Measurements from ENCODE around the gene MTFMT.
A peak's percentile ranks its signal among the peaks of the same experiment; 100 is the strongest.
"Not testable (repeated sequence)": the region's sequence is repeated elsewhere in the genome, so short reads cannot be mapped to it uniquely, and the experiment has no call there.

MTFMT gene

DNA sequence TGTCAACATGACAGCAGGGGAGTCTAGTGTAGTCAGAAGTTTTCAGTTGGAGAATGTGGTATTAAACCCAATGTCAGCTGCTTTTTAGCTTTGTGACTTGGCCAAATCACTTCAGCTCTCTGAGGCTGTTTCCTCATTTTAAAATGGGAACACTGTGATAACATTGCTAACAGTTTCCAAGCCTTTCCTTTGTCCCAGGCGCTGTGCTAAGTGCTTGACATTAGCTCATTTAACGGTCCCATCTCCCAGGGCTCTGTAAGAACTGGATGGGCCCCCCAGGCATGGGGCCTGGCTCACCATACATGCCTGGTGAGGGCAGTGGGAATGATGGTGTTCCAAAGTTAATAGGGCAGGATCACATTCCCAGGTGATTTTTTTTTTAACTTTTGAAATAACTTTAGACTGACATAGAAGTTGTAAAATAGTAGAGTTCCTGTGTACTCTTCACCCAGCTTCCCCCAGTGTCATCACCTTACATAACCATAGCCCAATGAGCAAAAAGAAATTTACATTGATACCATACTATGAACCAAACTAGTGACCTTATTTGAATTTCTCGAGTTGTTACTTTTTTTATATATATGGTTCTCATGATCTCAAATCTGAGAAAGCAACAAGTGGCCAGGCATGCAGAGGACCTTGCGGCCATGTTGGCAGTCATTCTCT lies 30.6 kb upstream of the MTFMT start:
- no peak for DNase-seq

DNA sequence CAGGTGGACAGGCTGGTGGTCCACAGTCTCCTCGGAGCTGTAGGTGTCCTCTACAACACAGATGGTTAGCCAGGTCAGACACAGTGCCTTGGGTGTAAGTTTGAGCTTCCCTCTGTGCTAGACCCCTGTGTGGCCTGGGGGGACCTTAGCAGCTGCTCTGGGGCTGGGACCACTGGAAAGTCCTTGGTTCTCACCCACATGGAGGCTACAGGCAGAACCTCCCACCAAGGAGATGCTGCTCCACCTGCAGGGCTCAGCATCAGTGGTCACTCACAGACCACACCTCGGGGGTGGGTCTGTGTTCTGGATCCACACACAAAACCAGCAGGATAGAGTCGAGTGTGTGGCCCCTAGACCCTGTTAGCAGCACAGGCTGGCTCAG lies 29.9 kb upstream of the MTFMT start:
- DNase-seq = no peak

DNA sequence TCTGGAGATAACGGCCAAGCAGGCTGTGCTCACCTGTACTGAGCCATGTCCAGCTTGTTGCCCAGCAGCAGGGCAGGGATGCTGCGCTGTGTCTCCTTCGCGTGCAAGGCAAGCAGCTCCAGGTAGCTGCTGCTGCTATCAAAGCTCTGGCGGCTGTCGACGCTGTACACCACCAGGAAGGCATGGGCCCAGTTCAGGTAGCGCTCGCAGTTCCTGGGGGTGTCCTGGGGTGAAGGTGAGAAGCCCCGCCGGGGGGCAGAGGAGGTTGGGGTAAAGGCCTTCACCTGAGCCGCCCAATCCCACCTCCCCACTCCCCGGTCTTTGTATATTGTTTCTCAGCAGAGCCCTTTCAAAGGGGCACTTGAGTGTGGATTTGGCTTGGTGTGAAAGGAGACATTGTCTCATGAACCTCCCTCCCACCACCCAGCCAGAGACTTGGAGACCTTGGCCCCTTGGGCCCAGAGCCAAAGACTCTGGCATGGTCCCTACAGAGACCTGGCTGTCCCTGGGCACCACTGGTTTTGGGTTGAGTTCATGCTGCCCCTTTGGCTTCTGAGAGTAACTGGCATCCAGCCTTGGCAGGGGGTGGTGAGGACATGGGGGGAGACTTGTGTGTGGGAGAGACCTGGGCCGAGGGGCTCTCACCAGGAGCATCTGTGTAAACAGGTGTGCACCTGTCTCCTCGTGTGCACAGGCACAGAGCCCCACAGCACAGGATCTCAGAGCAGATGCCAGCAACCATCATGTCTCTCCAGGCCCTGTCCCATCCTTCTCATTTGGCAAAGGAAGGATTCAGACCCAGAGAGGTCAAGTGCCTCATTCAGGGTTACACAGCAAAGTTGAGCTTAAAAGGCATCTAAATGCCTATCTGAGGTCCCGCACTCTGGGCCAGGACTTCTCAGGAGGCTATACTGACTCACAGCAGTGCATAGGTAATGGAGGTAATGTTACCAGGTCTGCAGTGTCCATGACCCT lies 29.2 kb upstream of the MTFMT start:
- no peak for DNase-seq

DNA sequence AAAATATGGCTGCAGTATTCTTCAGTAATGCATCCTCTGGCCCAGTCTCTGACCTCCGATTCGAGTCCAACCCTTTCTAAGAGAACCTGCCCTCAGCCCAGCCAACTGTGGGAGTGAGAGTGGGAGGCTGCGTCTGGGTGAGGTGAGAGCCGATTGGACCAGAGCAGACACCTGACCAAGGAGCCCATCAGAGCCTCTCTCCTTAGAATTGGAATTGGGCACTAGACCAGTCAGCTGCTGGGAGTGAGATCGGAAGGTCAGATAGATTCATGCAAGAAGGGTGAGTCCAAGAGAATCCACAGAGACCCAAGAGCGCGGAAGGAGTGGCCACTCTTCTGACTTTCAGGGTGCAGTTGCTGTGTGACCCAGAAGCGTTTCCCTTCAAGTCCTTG lies 28.1 kb upstream of the MTFMT start:
- DNase-seq = no peak

DNA sequence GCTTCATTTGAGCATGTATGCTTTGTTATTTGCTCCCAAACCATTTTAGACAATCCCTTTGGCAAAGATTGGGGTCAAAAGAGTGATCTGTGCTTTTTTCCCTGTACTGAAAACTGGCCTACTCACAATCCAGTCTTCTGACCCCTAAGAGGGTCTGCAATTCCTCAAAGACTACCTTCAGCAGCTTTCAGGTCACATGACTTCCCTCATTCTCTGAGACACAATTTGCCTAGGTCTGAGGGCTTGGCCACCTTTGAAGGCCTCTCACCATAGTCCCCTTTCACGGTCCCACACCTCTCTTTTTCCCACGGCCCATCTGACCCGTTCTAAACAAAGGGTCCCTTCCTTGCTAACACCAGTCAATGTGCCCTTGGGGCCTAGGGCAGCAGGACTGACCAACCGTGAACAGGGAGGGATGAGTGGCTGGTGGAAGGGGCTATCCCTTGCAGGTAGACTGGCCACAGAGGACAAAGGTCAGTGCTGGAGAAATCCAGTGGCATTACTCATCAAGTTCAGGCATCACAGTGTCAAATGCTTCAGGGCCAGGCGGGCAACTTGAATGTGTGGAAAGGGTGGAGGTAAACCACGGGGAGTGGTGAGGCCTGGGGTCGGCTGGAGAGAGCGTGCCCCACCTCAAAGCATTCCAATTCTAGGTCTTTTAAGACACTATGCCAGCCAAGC lies 27.6 kb upstream of the MTFMT start:
- DNase-seq = no peak

DNA sequence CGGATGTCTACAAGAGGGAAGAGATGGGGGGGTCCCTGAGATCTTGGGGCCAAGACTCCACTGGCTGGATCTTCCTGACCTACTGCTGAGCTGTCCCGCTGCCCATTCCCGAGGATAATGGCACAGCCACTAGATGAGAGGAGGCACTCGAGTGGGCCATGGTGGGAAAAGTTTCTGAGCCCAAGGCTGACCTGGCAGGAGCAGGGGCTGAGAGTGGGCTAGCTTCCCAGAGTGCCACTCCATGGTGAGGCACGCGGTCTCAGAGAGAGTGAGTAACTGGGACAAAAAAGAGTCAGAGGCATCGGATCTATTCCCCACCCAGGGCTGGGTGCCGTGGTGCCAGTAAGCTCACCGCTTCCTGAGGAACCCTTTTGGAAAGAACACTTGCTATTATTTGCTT lies 26.7 kb upstream of the MTFMT start:
- no peak for DNase-seq

DNA sequence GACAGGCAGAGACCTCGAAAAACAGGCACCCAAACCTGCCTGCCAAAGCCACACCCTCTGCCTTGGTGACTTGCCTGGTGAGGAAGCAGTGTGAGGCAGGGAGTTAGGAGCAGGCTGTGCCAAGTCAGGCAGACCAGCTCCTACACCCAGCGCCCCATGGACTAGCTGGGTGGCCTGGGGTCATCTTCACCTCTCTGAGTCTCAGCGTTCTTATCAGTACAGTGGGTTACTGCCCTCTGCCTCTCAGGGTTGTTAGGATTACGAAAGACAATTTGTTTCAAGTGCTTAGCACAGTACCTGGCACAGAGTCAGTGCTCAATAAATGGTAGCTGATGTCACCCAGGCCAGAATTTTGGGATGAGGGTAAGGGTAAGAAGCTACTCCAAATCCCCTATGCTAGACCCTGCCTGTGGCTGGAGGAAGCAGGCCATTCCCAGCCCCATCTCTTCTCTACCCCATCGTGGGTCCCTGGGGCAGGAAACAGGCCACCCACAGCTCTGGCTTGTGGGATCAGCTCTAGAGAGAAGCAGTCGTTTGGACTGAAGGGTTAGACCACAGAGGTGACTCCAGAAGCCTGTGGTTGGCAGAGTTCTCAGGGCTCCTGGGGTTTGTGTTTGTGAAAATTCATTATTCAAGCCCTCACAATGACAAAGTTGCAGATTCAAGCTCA lies 25.9 kb upstream of the MTFMT start:
- DNase-seq = no peak

DNA sequence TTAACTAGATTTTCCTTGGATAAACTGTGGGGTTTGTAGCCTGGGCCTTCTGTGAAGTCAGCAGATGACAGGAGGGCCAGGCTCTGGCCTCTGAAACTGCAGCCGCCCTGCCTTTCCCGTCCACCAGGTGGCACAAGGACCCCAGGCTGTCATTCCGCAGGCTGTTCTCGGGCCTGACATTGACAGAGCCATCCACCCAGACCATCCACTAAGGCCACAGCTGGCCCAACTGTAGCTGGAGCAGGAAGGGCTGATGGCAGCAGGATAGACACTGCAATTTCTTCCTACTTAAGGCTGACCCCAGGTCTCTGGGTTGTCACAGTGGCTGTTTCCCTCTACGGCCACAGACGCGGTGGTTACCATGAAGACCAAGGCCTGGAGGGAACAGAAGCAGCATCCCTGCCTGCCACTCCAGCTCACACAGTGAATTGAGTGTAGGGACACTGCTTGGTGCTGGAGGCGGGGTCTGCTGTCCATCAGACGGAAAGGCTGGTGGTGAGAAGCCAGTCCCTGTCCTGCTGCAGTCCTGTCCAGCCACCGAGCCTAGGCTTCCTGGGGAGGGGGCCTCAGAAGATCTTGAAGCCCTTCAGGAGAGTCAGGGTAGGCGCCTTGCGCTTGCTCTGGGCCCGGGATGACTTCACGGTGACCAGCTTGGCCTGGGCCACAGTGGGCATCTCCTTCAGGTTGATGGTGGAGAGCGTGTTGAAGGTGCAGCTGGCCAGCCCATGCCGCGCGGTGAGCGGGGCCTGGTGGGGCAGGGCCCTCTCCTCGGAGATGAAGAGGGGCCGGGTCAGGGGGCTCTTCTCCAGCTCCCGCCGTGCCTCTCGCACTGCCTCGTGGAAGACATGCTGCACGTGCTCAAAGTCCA lies 25.1 kb upstream of the MTFMT start:
- peak; percentile 17 for DNase-seq

DNA sequence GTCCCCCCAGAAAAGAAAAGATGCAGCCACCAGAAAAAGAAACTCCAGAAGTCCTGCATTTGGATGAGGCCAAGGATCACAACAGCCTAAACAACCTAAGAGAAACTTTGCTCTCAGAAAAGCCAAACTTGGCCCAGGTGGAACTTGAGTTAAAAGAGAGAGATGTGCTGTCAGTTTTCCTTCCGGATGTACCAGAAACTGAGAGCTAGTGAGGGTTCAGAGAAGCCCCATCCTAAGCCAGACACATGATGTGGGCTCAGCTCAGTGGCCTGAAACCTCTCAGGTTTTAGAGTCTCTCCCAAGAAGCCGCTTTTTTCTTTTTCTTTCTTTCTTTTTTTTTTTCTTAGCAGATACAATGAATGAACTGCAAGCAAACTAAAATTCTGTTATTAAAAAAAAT lies 23.5 kb upstream of the MTFMT start:
- no peak for DNase-seq

DNA sequence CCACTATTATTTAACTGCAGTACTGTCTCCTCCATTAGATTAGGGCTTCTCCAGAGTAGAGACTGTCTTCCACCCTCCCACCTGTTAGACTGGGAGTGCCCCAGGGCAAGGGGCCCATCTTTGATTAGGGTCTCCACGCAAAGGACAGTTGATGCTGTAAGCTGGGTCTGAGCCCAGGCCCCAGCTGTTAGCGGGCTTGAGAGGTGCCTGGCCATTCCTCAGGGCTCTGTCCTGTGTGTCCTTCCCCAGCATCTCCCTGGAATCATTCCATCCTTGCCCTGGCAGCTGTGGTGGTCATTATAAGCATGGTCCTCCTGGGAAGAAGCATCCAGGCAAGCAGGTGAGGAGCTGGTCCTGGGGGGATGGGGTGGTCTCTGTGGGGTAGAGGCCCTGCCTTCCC lies 21.8 kb upstream of the MTFMT start:
- no peak for DNase-seq

DNA sequence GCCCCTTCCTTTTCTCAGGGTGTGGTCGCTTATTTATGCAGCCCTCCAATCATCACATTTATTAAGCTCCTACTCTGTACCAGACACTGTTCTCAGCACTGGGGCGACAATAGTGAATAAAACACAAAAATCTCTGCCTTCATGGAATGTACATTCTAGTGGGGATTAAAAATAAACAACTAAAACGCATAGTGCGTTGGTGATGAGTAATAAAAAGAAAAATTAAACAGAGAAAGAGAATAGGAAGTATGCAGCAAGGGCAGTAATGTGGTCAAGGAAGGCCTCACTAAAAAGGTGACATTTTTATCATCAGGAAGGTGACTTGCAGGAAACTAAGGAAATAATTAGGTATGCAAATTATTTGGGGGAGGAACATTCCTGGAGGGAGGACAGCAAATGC lies 20.8 kb upstream of the MTFMT start:
- no peak for DNase-seq

DNA sequence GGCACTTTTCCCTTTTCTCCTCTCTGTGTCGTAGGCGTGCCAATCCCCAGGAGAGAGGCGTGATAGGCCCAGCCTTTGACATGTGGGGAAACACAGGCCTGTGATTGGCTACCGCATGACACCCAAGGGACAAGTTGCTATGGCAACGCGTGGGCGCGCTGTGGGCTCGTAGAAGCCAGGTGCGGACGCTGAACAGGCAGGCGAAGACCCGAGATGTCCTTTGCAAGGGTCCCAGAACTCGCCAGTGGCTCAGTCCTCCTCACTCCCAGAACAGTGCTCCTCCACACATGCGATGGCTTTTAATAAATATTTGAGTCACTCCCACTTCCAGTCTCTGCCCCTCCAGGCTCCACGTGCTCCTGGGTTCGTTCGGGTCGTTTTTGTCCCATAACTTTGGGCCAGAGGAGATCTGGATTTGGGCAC lies 20.0 kb upstream of the MTFMT start:
- DNase-seq = peak; percentile 83

DNA sequence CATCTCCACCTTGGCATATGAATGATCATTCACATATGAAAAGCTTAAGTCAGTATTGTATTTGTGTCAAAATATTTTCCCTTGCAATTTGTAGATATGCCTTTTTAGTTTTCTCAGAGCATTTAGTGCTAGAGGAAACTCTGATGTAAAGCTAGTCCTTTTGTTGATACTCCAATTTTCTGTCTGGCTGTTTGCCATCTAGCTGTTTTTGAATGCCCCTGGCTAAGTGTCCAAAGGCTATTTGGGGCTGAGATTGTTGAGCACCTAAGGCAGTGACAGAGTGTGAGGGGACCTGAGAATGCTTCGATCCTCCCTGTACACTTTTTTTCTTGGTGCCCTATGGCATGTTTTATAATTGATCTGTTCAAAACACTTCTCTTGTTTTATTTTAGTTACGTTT lies 18.8 kb upstream of the MTFMT start:
- DNase-seq = no peak

DNA sequence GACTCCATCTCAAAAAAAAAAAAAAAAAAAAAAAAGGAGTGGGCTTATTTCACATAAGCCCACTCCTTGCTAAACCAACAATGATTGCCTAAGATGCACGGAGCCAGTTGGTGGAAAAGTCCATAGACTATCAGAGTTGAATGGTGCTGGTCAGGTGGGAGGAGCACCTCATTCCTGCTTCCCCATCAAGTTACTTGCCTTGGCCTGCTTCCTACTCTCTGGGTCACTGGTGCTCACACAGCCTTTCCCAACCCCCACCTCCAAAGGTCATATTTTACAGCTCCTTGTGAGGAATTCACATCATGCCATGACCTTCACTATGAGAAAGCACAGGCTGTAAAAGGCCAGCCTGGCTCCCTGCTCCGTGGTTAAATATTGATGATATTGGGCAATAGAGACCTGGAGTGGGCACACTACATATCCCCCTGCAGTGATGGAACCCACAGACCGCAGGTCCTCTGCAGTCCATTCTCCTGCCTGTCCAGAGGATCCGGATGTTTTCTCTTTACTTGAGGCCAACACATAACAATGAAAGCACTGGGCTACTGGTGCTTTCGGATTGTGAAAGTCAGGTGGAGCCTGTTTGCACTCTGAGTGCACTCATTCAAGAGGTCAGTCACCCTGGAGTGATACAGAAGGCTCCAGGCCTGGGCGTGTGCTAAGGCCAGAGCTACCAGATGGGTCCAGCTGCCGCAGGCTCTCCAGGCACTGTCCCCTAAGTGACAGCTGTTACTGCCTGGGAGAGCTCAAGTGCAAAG lies 15.5 kb upstream of the MTFMT start, which contains the start of gene SLC51B:
Gene SLC51B (plus strand): TSS at position 664 of the 758 bp plus-strand sequence. CDS start 4,618 bp downstream, outside the sequence.
- DNase-seq = no peak

DNA sequence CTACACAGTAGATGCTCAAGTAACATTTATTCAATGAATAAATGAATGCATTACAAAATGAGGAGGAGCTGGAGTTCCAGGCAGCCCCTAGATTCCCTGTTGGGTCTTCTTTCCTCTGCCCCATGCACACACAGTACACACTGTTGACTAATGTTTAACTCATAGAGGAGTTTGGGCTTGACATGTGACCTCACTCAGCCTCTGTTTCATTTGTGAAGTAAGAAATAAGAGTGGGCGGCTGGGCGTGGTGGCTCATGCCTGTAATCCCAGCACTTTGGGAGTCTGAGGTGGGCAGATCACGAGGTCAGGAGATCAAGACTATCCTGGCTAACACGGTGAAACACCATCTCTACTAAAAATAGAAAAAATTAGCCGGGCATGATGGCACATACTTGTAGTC lies 14.8 kb upstream of the MTFMT start:
- DNase-seq = not testable (repeated sequence)

DNA sequence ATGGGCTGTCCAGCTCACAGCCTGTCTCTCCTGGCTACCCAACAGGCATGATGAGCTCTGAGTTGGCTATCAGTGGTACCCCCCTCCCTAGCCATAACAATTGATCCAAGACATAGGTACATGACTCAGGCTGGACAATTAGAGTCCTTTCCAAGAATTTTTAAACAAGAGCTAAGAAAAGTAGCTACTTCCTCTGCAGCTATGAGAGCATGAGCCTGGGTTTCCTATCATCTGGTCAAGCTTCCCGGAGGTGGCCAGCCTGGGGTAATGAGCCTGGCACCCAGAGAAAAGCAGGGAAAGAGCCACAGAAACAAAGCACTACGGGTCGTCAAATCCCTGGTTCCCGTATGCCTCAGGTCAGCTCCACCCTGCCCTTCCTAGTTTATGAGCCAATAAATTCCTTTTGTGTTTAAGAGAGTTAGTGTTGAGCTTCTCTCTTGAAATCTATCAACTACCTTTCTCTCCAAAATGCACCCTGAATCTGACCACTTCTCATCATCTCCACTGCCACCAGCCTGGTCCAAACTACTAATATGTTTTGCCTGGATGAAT lies 13.4 kb upstream of the MTFMT start:
- no peak for DNase-seq

DNA sequence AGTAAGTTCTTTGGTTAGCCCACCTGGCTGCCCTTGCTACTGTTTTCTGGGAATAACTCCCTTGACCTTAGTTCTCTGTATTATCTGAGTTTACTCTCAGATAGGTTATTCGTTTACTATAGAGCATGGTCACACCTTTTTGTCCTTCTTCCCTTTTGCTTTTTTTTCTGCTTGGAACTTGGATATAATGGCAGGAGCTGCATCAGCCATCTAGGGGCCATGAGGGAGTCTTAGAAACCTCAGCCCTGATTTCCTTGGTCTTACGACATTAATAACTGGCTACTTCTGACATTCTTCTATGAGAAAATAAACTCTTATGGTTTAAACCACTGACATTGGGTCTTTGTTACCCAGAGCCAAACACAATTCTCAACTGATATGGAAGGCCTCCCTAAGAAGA lies 12.3 kb upstream of the MTFMT start:
- no peak for DNase-seq

DNA sequence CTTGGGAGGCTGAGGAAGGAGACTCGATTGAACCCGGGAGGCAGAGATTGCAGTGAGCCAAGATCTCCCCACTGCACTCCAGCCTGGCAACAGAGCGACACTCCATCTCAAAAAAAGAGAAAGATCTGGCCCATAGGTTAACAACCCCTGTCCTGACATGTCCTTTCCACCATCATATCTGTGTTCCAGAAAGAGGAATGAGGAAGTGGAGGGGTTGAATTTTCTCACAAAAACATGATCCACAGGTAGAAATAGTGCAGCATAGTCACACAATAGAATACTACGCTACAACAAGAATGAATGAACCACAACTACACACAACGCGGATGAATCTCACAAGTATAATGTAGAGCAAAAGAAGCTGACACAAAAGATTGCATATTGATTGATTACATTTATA lies 11.0 kb upstream of the MTFMT start:
- DNase-seq = no peak

DNA sequence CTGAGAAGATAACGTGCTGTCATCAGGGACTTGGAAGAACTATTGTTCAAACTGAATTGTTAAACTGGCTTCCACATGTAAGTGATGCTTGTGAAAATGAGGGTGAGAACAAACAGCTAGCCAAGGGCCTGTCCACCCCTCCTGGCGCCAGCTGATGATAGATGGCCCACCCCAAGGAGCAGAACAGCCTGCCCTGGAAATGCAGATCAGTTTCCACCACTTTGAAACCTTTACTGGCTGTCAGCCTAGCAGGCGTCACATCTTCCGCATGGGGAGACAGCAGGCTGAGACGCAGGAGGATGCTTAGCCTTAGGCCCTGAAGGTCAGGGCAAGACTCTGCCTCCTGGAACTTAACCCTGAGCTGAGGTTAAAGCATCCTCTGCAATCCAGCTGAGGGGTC lies 9.4 kb upstream of the MTFMT start:
- no peak for DNase-seq

DNA sequence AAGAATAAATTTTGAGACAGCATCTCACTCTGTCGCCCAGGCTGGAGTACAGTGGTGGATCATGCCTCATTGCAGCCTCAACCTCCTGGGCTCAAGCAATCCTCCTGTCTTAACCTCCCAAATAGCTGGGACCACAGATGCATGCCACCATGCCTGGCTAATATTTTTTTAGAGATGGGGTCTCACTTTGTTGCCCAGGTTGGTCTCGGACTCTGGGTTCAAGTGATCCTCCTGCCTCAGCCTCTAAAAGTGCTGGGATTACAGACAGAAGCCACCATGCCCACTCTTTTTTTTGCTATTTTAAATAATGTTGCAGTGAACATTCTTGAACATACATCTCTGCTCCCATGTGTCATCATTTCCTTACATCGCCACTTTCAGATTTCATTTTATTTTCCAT lies 9.0 kb upstream of the MTFMT start:
- DNase-seq = no peak

DNA sequence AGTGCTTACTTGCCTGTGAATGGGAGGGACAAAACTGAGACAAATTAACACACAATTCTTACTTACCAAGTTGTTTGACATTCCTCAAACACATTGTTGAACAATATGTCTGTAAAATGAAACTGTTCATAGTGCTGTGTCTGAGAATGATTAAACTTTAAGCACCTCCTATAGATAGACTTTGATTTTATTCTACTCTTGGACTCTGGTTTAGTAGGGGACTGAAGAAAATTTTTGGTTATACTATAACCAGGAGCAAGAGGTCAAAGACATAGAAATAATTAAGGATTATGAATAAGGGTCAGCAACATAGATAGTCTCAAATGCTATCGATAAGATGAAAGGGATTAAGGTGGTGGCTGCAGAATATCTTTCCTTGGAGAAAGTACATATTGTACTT lies 7.9 kb upstream of the MTFMT start:
- no peak for DNase-seq

Measured in NCI-H2227 treated with DMSO at 0.1 percent for 48 hours (cell line).